ENCODE data around the gene ADGRL1. TPM values are rescaled to one million over a fixed set of nuclear protein-coding genes. Genes with fewer than 3 reads are reported as not detected.
A peak's percentile ranks its signal among the peaks of the same experiment; 100 is the strongest.

The ADGRL1 gene
- total RNA-seq, 1 donor, result 2.5 TPM

- no peak overlapping the region for H2AFZ ChIP-seq (ENCODE audit: low read length)
- no peaks in the 10 kb centered on the region for H3K4me1 ChIP-seq (ENCODE audit: insufficient read depth, low read length)
- DNase-seq (ENCODE audit: insufficient read length, low spot score, missing footprints), result peak; percentile 78
- H3K36me3 ChIP-seq (ENCODE audit: insufficient read depth, low read length), result no peaks in the 10 kb centered on the region
- H3K9me3 ChIP-seq (ENCODE audit: low read depth, low read length), result no peaks in the 10 kb centered on the region
- no peaks in the 10 kb centered on the region for H3K79me2 ChIP-seq (ENCODE audit: insufficient read depth, low read length)
- no peak for TF ChIP-seq CTCF (IDR thresholded peaks at IDR 0.05; ENCODE audit: extremely low read depth, low read depth, low read length)
- no peak overlapping the region for H3K4me2 ChIP-seq (ENCODE audit: insufficient read depth, low read length)
- H3K4me3 ChIP-seq (ENCODE audit: insufficient read depth, low read length), result no peak overlapping the region
- H3K27ac ChIP-seq (ENCODE audit: low read depth, low read length), result no peak overlapping the region
- H4K20me1 ChIP-seq (ENCODE audit: insufficient read depth, low read length), result peaks cover 4% of the 10 kb centered on the region
- no peaks in the 10 kb centered on the region for H3K27me3 ChIP-seq (ENCODE audit: insufficient read depth, low read length)
Observed at GRCh38 chr19:14167576-14168138, 38.3 kb downstream of the ADGRL1 start.

GRCh38 chr19:14166999-14167575, 38.9 kb downstream of the ADGRL1 start:
- H3K4me2 ChIP-seq (ENCODE audit: insufficient read depth, low read length), result no peak overlapping the region
- no peaks in the 10 kb centered on the region for H3K36me3 ChIP-seq (ENCODE audit: insufficient read depth, low read length)
- no peak overlapping the region for H2AFZ ChIP-seq (ENCODE audit: low read length)
- no peak overlapping the region for H3K4me3 ChIP-seq (ENCODE audit: insufficient read depth, low read length)
- H3K27ac ChIP-seq (ENCODE audit: low read depth, low read length), result no peak overlapping the region
- H4K20me1 ChIP-seq (ENCODE audit: insufficient read depth, low read length), result peaks cover 4% of the 10 kb centered on the region
- no peaks in the 10 kb centered on the region for H3K9me3 ChIP-seq (ENCODE audit: low read depth, low read length)
- H3K4me1 ChIP-seq (ENCODE audit: insufficient read depth, low read length), result no peaks in the 10 kb centered on the region
- H3K27me3 ChIP-seq (ENCODE audit: insufficient read depth, low read length), result no peaks in the 10 kb centered on the region
- DNase-seq (ENCODE audit: insufficient read length, low spot score, missing footprints), result peak; percentile 52
- no peak for TF ChIP-seq CTCF (IDR thresholded peaks at IDR 0.05; ENCODE audit: extremely low read depth, low read depth, low read length)
- no peaks in the 10 kb centered on the region for H3K79me2 ChIP-seq (ENCODE audit: insufficient read depth, low read length)

- H2AFZ ChIP-seq (ENCODE audit: low read length), result no peak overlapping the region
- H3K4me2 ChIP-seq (ENCODE audit: insufficient read depth, low read length), result no peak overlapping the region
- TF ChIP-seq CTCF (IDR thresholded peaks at IDR 0.05; ENCODE audit: extremely low read depth, low read depth, low read length), result no peak
- no peaks in the 10 kb centered on the region for H3K4me1 ChIP-seq (ENCODE audit: insufficient read depth, low read length)
- no peaks in the 10 kb centered on the region for H3K27me3 ChIP-seq (ENCODE audit: insufficient read depth, low read length)
- no peak overlapping the region for H3K27ac ChIP-seq (ENCODE audit: low read depth, low read length)
- H3K4me3 ChIP-seq (ENCODE audit: insufficient read depth, low read length), result no peak overlapping the region
- H3K9me3 ChIP-seq (ENCODE audit: low read depth, low read length), result no peaks in the 10 kb centered on the region
- no peaks in the 10 kb centered on the region for H3K79me2 ChIP-seq (ENCODE audit: insufficient read depth, low read length)
- peaks cover 4% of the 10 kb centered on the region for H4K20me1 ChIP-seq (ENCODE audit: insufficient read depth, low read length)
- DNase-seq (ENCODE audit: insufficient read length, low spot score, missing footprints), result peak; percentile 89
- no peaks in the 10 kb centered on the region for H3K36me3 ChIP-seq (ENCODE audit: insufficient read depth, low read length)
Observed at GRCh38 chr19:14165990-14166830, 39.8 kb downstream of the ADGRL1 start.
